NCI-H1930 (cell line): Measurements from ENCODE around the gene PLA2G4D.

Experiments
- DNase-seq, 2 experiments: peaks; one replicate each; lab custom pipeline; 2025; lab: John Stamatoyannopoulos, UW

Gene PLA2G4D

DNA sequence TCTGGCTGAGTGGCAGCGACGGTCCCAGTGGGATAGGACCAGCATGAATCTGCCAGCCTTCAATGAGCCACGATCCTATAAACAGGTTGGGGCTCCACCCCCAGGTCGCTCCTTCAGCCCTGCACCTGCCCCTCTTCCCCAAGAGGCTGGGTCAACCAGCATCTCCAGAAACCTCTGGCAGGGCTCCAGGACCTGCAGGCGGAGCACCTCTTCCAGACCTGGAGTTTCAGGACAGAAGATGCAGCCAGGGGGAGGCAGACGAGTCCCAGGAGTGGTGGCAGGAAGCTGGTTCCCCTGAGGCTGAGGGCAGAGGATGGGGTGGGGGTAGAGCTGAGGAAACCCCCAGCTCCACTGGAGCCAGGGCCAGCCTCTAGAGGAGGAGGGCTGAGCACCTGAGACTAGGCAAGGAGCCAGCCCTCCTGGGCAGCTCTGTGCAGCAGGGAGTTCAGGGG, at the start of gene PLA2G4D:
Gene PLA2G4D (minus strand): TSS at position 51 of the 452 bp plus-strand sequence. CDS start 103 bp downstream, outside the sequence.
- no peak for DNase-seq

- no peak for DNase-seq
Observed at GRCh38 chr15:42143356-42143755, 49.0 kb upstream of the PLA2G4D start.

GRCh38 chr15:42141795-42142667, 47.7 kb upstream of the PLA2G4D start:
- DNase-seq, result no peak

- no peak for DNase-seq
Observed at GRCh38 chr15:42141246-42141645, 46.9 kb upstream of the PLA2G4D start.

DNA sequence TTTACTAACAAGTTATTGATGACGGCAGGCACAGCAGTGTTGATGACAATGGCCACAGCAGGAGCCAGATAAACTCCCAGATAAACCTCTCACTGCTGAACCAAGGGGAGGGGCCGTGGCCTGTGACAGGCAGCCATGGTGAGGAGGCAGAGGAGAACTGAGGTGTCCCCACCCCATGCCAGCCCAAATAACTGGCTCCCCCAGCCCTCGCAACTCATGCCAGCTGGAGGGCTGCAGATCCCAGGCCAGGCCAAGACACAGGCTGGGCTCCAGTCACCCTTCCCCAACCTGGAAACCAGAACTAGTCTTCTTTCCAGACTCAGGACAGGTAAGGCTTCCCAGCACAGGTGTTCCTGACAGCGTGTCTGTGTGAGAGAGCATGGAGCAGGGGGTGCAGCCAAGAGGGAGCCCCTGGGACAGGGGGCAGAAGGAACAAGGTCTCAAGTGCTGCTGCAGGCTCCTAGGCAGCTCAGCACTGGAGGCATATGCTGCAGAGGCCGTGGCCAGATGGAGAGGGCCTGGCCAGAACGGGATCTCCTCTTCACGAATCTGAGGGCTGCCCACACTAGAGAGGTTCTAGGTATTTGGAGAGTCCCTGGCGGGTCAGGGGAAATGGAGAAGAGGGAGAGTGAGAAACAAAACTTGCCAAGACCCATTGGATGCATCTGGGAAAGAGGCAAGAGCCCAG, 46.2 kb upstream of the PLA2G4D start:
- no peak for DNase-seq

DNA sequence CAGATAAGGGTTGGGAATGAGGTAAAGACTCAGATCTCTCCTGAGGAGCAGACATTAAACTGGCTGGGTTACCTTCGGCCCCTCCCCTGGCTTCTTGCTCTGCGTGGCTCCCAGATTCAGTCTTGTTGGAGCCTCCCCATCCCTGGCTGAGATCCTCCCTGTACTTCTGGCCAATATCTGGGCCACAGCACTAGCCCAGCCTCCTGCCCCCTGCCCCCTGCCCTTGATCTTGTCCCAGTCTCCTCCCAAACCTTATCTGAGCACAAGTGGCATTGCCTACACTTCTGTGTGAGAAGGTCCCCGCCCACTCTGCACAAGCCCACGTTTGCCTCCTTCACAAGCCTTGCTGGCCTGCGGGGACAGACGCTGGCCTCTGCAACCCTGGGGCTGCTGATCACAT, 45.2 kb upstream of the PLA2G4D start:
- DNase-seq, result no peak

DNA sequence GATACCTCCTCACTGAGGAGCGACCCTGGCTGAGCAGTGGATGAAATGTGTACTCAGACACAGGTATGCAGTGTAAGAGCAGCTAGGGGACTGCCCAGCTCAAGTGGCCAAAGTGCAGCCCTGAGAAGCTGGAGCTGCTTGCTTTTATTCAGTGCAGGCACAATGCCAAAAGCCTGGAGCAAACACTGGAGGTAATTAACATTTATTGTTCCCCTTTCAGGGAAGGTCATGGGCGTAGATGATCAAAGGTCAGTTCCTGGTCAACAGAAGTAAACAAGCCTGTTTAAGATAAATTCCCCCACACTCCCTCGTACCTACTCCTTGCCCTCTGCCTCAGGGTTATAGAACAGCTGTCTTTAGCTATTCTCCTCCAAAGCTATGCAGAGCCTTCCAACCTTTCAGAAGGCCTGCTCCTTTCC, 44.6 kb upstream of the PLA2G4D start:
- no peak for DNase-seq

- DNase-seq, result no peak
Observed at GRCh38 chr15:42138411-42138810, 44.0 kb upstream of the PLA2G4D start.

GRCh38 chr15:42137461-42138261, 43.3 kb upstream of the PLA2G4D start:
- DNase-seq, result peak in 1 of 2 experiments; percentile 8

GRCh38 chr15:42136513-42136912, 42.2 kb upstream of the PLA2G4D start:
- DNase-seq, result no peak

GRCh38 chr15:42135351-42135750, 41.0 kb upstream of the PLA2G4D start:
- DNase-seq, result no peak

- no peak for DNase-seq
Observed at GRCh38 chr15:42134617-42135245, 40.4 kb upstream of the PLA2G4D start.

GRCh38 chr15:42133886-42134502, 39.6 kb upstream of the PLA2G4D start:
- DNase-seq, result peak; percentile 8 to 10

DNA sequence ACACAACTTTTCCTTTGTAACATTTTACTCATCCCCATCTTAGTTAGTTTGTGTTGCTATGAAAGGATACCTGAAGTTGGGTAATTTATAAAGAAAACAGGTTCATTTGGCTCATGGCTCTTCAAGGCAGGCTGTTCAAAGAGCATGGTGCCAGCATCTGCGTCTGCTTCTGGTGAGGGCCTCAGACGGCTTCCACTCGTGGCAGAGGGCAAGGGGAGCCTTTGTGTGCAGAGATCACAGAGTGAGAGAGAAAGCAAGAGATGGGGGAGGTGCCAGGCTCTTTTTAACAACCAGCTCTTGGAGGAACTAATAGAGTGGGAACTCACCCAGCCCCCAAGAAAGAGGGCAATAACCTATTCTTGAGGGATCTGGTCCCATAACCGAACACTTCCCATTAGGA, 39.0 kb upstream of the PLA2G4D start:
- DNase-seq, result no peak

DNA sequence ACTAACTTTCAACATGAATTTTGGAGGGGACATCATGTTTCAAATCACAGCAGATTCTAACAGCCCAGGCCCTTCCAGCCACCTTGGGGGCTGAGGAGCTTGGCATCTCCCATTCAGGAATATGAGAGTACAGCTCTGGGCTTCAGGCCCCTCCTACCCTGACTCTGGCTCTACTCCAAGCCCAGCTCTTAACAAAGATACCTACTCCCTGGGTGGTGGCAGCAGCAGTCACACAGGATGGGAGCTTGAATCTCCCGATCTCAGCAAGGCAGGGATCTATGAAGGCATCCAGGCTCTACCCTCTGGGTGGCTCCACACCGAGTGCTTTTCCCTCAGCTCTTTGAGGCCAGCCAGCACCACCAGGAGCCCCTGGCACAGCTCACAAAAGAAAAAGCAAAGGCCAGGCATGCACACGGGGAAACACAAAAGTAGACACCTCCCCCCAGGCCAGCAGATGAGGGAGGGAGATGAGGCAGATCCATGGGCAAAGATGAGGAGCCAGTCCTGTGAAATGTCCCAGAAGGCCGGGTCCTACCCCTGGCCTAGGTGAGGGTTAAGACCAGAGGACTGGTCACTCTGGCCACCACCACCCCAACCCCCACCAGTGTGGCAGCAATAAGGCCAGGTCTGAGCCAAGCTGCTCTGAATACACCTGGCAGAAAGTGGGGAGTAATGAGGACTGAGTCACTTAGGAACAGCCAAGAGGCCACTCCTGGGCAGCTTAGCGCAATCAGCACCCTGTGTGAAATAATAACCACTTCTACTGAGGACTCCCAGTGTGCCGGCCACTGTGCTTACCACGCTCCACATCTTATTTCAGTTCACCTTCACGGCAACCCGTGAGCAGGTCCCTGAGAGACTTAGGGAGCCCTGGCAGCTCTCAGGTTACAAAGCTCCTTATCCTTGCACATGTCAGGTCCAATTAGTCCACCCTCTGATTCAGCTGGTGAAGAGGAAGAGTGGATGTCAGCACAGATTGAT, 37.8 kb upstream of the PLA2G4D start:
- no peak for DNase-seq

GRCh38 chr15:42131006-42131405, 36.6 kb upstream of the PLA2G4D start:
- DNase-seq, result no peak

- no peak for DNase-seq
Observed at GRCh38 chr15:42130246-42130986, 36.1 kb upstream of the PLA2G4D start.

- no peak for DNase-seq
Observed at GRCh38 chr15:42129364-42129763, 35.0 kb upstream of the PLA2G4D start.

GRCh38 chr15:42128476-42128875, 34.1 kb upstream of the PLA2G4D start:
- DNase-seq, result no peak
